Measurements from ENCODE around the gene FHOD3. TPM values are rescaled to one million over a fixed set of nuclear protein-coding genes. Genes with fewer than 3 reads are reported as not detected.

Gene FHOD3
- total RNA-seq, 1 donor = 13.0 TPM

DNA sequence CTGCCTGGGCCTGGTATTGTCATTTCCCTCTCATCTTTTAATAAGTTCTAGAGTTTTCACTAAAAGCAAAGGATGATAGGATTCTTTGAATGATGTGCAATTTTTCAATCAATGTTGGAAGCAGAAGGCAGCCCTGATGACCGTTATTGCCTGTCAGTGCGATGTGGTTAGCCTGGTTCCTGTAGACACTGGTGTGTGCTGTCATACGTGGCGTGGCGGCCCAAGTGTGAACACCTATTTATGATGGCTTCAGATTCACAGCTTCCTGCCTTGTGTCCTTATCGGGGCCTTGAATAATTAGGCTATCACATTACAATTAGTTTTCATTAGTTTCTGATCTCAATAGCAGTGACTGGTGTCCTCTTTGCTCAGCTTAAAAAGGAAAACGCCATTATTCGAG is 312.7 kb downstream of the FHOD3 start:
- no peak overlapping the region for H3K4me2 ChIP-seq (ENCODE audit: insufficient read depth, low read length)
- TF ChIP-seq, protein P1, sequence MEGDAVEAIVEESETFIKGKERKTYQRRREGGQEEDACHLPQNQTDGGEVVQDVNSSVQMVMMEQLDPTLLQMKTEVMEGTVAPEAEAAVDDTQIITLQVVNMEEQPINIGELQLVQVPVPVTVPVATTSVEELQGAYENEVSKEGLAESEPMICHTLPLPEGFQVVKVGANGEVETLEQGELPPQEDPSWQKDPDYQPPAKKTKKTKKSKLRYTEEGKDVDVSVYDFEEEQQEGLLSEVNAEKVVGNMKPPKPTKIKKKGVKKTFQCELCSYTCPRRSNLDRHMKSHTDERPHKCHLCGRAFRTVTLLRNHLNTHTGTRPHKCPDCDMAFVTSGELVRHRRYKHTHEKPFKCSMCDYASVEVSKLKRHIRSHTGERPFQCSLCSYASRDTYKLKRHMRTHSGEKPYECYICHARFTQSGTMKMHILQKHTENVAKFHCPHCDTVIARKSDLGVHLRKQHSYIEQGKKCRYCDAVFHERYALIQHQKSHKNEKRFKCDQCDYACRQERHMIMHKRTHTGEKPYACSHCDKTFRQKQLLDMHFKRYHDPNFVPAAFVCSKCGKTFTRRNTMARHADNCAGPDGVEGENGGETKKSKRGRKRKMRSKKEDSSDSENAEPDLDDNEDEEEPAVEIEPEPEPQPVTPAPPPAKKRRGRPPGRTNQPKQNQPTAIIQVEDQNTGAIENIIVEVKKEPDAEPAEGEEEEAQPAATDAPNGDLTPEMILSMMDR (IDR thresholded peaks at IDR 0.05; ENCODE audit: extremely low read depth, low read depth, low read length) = no peak
- H3K36me3 ChIP-seq (ENCODE audit: insufficient read depth, low read length) = no peaks in the 10 kb centered on the region
- no peak overlapping the region for H3K4me3 ChIP-seq (ENCODE audit: insufficient read depth, low read length)
- no peak for DNase-seq (ENCODE audit: insufficient read length, low spot score, missing footprints)
- H3K4me1 ChIP-seq (ENCODE audit: insufficient read depth, low read length) = no peaks in the 10 kb centered on the region
- no peaks in the 10 kb centered on the region for H3K27me3 ChIP-seq (ENCODE audit: insufficient read depth, low read length)
- no peaks in the 10 kb centered on the region for H3K79me2 ChIP-seq (ENCODE audit: insufficient read depth, low read length)
- no peaks in the 10 kb centered on the region for H4K20me1 ChIP-seq (ENCODE audit: insufficient read depth, low read length)
- no peaks in the 10 kb centered on the region for H3K9me3 ChIP-seq (ENCODE audit: low read depth, low read length)
- no peak overlapping the region for H3K27ac ChIP-seq (ENCODE audit: low read depth, low read length)
- no peak overlapping the region for H2AFZ ChIP-seq (ENCODE audit: low read length)

DNA sequence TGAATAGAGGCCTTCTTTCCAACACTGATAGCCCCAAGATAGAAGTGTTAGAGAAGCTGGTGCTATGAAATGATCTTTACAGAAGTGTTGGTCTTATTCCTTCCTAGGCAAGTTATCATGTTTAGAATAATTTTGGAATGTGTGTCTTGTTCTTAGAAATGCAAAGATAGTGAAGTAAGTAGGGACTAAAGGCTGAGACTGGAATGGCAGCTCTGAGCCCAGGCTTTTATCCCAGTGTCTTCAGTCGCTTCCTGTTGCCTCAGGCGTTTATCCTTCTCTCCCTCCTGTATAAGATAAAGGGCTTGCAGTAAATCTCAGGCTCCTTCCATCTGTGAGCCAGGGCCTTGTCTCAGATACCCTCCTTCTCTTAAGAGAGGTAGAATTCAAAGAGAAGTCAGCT is 313.1 kb downstream of the FHOD3 start:
- Histone ChIP-seq H3K27ac (ENCODE audit: low read depth, low read length) (no peak overlapping the region), H2AFZ (ENCODE audit: low read length) (no peak overlapping the region), H3K27me3 (ENCODE audit: insufficient read depth, low read length) (no peaks in the 10 kb centered on the region), H3K36me3 (ENCODE audit: insufficient read depth, low read length) (no peaks in the 10 kb centered on the region), H4K20me1 (ENCODE audit: insufficient read depth, low read length) (no peaks in the 10 kb centered on the region), H3K4me1 (ENCODE audit: insufficient read depth, low read length) (no peaks in the 10 kb centered on the region), H3K4me3 (ENCODE audit: insufficient read depth, low read length) (no peak overlapping the region), H3K4me2 (ENCODE audit: insufficient read depth, low read length) (no peak overlapping the region), H3K9me3 (ENCODE audit: low read depth, low read length) (no peaks in the 10 kb centered on the region), H3K79me2 (ENCODE audit: insufficient read depth, low read length) (no peaks in the 10 kb centered on the region)
- DNase-seq (ENCODE audit: insufficient read length, low spot score, missing footprints) = no peak
- TF ChIP-seq, protein P1 (IDR thresholded peaks at IDR 0.05; ENCODE audit: extremely low read depth, low read depth, low read length) = no peak

DNA sequence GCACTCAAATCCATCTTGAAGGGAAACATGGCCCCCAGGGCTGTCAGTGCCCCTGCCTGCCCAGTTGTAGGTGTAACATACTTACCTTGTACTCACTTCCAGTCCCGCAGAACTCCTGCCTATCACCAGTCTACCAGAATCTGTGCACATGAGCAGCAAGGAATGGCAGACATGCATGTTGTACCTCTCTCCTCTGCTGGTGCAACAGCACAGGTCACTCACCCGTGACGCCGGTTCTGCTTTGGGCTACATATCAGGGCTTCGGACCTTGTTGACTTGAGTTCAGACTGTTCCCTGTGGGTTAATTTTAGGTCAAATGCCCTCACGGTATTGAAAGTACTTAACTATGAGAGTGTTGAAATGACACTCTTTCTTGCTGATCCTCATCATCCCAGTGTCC is 315.6 kb downstream of the FHOD3 start:
- Histone ChIP-seq H3K27me3 (ENCODE audit: insufficient read depth, low read length) (no peaks in the 10 kb centered on the region), H3K4me1 (ENCODE audit: insufficient read depth, low read length) (no peaks in the 10 kb centered on the region), H4K20me1 (ENCODE audit: insufficient read depth, low read length) (no peaks in the 10 kb centered on the region), H3K9me3 (ENCODE audit: low read depth, low read length) (no peaks in the 10 kb centered on the region), H3K4me3 (ENCODE audit: insufficient read depth, low read length) (no peak overlapping the region), H3K4me2 (ENCODE audit: insufficient read depth, low read length) (no peak overlapping the region), H3K27ac (ENCODE audit: low read depth, low read length) (no peak overlapping the region), H3K79me2 (ENCODE audit: insufficient read depth, low read length) (no peaks in the 10 kb centered on the region), H3K36me3 (ENCODE audit: insufficient read depth, low read length) (no peaks in the 10 kb centered on the region), H2AFZ (ENCODE audit: low read length) (no peak overlapping the region)
- no peak for DNase-seq (ENCODE audit: insufficient read length, low spot score, missing footprints)
- TF ChIP-seq, protein P1 (IDR thresholded peaks at IDR 0.05; ENCODE audit: extremely low read depth, low read depth, low read length) = no peak

DNA sequence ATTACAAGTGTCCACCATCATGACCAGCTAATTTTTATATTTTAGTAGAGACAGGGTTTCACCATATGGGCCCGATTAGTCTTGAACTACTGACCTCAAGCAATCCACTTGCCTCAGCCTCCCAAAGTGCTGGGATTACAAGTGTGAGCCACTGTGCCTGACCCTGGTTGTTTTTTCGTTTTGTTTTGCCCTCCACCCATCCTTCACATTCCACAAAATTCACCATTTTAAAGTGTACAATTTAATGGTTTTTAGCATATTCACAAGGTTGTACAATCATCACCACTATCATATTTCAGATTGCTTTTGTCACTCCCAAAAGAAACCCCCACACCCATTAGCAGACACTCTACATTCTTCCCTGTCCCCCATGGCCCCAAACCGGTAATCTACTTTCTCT is 316.3 kb downstream of the FHOD3 start:
- TF ChIP-seq, protein P1 (IDR thresholded peaks at IDR 0.05; ENCODE audit: extremely low read depth, low read depth, low read length) = no peak
- H3K4me2 ChIP-seq (ENCODE audit: insufficient read depth, low read length) = no peak overlapping the region
- no peaks in the 10 kb centered on the region for H3K4me1 ChIP-seq (ENCODE audit: insufficient read depth, low read length)
- H3K36me3 ChIP-seq (ENCODE audit: insufficient read depth, low read length) = no peaks in the 10 kb centered on the region
- H3K4me3 ChIP-seq (ENCODE audit: insufficient read depth, low read length) = no peak overlapping the region
- no peaks in the 10 kb centered on the region for H3K27me3 ChIP-seq (ENCODE audit: insufficient read depth, low read length)
- no peak overlapping the region for H2AFZ ChIP-seq (ENCODE audit: low read length)
- H3K9me3 ChIP-seq (ENCODE audit: low read depth, low read length) = no peaks in the 10 kb centered on the region
- no peaks in the 10 kb centered on the region for H4K20me1 ChIP-seq (ENCODE audit: insufficient read depth, low read length)
- no peak overlapping the region for H3K27ac ChIP-seq (ENCODE audit: low read depth, low read length)
- H3K79me2 ChIP-seq (ENCODE audit: insufficient read depth, low read length) = no peaks in the 10 kb centered on the region
- DNase-seq (ENCODE audit: insufficient read length, low spot score, missing footprints) = no peak
